Left renal pelvis (tissue), 4 donors: ENCODE measurements around the gene ATF7. TPM values are rescaled to one million over a fixed set of nuclear protein-coding genes. Genes with fewer than 3 reads are reported as not detected.
"Not testable (repeated sequence)": the region's sequence is repeated elsewhere in the genome, so short reads cannot be mapped to it uniquely, and the experiment has no call there.

Experiments used
- DNase-seq, 4 donors: peaks; one replicate each; pipeline ENCODE4 v3.0.0-alpha.2; 2013; ENCODE audit warnings: low read depth in 4 of 4, low spot score in 3 of 4
- polyA plus RNA-seq, 4 donors: library from polyadenylated mRNA; unstranded; fragments of 120-200 nt; gene quantifications; one replicate each; pipeline ENCODE4 v1.2.1, GENCODE V29; 2013; ENCODE audit not compliant: insufficient read length in 4 of 4

The ATF7 gene
- 10 to 100 TPM; 43.1 to 70.5 (median 44.8) TPM for polyA plus RNA-seq

DNA sequence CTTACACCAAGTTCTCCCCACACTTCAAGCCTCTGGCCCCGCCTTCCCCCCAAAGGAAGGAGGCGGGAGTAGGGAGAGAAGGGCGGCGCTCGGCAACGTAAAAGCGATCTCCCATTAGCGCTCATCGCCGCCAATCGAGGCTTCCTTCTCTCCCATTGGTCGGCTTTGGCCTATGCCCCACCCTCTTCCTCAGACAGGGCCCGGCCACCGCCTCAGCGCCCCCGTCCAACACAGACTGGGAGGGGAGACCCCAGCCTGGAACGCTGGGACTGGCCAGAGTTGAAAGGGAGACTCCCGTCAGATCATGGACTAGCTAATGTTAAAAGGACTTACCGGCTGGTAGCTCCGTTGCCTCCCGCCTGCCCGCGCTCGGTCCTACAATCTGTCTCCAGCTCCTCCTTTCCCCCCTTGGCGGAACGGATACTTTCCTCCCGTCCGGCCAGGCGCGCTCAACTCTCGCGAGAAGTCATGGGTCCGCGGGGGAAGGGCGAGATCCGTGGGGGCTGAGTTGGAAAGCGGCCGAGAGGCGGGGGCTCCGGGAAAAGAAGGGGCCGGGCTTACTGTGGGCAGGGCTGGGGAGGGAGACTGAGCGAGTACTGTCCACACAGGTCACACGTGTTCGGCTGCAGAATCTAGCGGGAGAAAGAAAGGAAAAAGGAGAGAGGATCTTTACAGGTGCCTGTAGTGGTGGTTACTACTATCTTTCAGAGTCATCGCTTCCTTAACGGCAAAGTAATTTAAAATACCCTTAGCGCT lies at the start of gene ATF7:
TSS of gene ATF7 (minus strand) at position 437 of the 756 bp plus-strand sequence. CDS start 25,382 bp downstream, outside the sequence.
- DNase-seq = peak; percentile 97 to 98 (median 98)

DNA sequence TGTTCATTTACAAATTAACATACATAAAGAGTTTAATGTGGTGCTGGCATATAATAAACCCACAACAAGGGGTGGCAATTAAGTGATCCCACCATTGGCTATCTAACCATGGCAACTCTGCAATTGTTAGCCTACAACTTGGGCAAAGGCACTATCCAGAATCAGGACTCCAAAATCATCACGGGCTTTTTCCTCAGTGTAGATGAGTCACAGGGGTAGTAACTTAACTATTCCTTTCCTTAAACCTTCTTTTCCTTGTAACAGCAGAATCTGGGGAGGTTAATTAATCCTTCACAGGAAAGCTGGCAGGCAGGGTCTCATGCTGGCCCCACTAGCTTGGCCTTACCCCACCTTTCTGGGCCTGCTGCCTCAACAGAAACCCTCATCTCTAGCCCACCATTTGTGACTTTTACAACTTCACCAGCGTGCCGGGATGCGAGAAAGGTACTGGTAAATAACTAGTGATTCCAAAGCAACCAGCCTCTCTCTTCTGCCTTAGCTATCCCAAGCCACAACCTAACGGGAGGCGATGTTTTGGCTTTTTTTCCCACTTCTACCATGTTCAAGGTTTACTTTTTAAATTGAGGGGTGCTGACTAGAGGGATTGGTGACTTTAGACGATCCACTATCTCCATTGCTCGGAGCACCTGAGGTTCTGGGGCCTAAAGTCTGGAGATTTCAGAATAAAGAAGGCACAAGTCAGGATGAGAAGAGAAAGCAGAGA lies 49.0 kb upstream of the ATF7 start:
- DNase-seq = no peak

DNA sequence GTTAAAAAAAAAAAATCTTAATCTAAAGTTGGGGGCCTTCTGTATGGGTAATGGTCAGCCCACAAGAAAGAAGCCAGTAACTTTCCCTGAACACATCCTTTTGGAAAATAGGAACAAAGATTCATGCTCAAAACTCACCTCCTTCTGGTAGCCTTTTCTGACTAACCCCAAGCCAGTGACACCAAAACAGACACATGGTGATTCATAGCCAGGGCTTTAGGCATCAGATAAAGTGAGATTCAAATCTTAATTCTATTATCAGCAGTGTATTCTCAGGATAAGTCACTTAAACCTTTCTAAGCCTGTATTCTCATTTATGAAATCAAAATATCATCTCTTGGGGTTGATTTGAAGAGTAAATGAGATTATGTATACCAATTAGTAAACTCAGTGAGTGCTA lies 44.8 kb upstream of the ATF7 start:
- DNase-seq = no peak

DNA sequence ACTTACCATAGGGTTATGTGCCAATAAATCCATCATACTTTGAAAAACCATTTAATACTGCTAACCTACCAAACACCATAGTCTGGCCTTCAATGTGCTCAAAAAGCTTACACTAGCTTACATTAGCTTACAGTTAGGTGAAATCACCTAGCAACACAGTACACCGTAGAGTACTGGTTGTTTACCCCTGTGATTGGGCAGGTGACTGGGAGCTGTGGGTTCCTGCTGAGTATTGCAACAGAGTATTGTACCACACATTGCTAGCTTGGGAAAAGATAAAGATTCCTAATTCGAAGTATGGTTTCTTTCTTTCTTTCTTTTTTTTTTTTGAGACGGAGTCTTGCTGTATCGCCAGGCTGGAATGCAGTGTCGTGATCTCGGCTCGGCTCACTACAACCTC lies 44.1 kb upstream of the ATF7 start:
- no peak for DNase-seq

DNA sequence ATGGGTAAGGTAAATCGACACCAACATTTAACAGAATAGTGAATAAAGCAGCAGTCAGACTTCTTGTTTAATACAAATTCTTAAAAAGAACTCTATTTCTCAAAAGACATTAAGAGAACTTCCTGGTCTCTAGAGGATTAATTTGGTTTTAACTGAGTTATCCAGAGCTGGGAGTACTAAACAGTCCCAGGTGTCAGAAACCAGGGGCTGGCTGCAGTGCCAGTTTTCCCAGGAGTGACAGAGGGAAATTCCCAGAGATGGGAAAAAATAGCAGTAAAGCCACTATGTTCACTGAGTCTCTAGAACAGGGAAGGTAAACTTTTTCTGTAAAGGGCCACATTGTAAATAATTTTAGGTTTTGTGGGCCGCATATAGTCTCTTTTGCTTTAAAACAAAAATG lies 40.9 kb upstream of the ATF7 start:
- no peak for DNase-seq

DNA sequence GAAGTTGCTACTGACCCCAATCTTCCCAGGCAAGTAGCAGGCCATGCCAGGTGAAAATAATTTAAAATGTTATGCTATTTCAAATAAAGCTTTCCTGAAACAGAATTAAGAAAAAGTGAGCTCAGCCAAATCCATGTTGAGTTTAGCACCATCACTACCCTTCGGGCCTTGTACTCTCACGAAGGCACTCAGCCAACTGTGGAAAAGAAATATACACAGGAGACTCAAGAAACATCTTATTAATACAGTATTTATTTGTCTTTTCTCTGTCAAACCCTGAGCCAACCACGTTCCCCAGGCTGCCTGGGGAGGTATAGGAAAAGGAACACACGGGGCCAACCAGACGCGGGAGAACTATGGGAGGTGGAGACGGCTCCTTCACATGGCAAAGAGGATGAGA lies 38.8 kb upstream of the ATF7 start:
- no peak for DNase-seq

DNA sequence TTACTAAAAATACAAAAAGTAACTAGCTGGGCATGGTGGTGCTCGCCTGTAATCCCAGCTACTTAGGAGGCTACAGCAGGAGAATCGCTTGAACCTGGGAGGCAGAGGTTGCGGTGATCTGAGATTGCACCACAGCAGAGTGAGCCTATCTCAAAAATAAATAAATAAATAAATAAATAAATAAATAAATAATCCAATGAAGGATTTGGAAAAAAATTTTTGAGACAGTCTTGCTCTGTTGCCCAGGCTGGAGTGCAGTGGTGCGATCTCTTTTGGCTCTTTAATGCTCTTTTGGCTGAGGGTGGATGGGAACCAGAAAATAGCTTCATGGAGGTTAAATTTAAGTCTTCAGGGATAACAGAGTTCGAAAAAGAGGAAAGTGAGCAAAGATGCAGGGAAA lies 38.0 kb upstream of the ATF7 start:
- no peak for DNase-seq

DNA sequence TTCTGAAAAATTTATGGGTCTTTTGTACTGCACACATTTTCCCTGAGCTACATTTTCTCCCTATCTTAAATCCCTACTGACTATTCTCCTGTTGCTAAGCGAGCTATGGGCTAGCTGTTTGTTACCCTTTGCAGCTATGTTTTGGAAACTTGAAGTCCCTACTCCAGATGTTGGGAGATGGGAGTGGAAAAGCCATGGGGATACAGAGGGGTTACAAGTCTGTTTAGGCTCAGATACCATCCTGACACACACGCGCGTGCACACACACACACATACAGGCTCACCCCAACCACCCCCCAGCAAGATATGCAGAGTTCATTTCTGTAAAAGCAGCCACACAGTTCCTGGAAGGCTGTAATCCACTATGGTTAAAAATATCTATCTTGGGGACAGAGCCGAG lies 33.9 kb upstream of the ATF7 start:
- no peak for DNase-seq

DNA sequence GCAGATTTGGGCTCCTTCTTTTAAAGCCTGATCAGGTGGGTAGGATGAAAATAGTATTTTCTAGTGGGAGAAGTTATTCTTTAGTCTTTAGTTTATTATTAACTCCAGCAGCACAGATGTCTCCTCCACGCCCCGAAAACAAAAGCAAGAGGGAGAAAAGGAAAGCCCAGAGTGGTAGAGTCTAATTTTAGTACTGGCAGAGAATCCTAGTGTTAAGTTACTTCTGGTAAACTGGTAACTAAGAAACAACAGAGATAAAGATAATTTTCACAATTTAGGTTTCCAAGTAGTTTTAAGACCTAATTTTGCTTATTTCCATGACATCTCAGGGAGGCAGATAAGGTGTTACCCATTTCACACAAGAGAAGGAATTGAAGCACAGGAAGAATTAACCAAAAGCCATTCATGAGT lies 33.4 kb upstream of the ATF7 start:
- no peak for DNase-seq

DNA sequence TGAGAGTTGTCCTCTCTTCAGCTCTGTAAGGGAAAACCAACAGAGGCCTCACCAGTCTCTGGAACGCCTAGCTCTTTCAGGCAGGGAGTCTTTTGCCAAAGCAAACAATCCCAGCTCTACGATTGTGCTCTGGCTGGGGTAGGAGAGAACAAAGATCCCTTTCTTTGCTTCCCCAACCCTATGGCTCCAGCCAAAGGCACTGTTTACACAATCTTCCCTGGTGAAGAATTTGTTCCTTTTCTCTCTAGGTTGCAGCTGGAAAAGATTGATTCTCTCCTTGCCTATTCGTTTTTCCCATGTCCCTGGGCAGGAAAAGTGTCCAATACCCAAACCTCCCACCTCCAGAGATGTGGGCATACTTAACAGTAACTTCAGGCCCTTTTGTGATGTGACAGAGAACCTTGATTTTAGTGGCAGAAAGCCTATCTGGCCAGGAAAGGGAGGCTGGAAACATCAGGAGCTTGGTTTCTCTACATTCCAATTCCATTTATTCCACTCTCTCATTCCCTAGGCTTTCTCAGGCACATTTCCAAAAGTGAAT lies 32.9 kb upstream of the ATF7 start:
- DNase-seq = no peak

DNA sequence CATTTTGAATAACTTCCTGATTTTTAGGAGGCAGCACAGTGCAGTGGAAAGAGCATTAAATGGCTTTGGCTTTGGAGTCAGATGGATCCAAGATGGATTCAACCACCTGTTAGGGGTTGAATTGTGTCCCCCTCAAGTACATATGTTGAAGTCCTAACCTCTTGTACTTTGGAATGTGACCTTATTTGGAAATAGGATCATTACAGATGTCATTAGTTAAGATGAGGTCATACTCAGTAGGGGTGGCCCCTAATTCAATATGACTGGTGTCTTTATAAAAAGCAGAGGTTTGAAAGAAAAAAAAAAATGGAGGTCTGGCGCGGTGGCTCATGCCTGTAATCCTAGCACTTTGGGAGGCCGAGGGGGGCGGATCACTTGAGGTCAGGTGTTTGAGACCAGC lies 30.9 kb upstream of the ATF7 start:
- DNase-seq = no peak

DNA sequence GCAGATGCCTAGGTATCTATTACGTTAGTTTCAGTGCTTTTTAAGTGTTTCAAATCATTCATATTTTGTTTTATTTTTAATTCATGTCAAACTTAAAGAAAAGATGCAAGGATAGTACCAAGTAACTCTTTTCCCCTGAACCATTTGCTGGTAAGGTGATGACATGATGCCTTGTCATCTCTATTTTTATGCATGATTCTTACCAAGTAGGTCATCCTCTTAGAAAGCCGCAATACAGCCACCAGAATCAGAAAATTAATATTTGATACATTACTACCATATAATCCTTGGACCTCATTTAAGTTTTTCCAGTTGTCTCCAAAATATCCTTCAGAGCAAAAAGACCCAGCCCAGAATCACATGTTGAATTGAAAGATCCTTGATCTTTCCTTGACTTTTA lies 27.4 kb upstream of the ATF7 start:
- DNase-seq = no peak

DNA sequence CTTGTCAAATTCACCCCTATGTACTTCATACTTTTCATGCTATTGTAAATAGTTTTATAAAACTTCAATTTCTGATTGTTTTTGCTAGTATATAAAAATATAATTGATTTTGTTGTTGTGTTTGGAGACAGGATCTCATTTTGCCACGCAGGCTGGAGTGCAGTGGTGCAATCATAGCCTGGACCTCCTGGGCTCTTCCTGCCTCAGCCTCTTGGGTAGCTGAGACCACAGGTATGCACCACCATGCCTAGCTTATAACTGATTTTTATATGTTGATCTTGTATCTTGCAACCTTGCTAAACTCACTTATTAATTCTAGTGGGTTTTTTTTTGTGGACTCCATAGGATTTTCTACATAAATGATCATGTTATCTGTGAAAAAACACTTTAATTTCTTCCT lies 26.2 kb upstream of the ATF7 start:
- no peak for DNase-seq

DNA sequence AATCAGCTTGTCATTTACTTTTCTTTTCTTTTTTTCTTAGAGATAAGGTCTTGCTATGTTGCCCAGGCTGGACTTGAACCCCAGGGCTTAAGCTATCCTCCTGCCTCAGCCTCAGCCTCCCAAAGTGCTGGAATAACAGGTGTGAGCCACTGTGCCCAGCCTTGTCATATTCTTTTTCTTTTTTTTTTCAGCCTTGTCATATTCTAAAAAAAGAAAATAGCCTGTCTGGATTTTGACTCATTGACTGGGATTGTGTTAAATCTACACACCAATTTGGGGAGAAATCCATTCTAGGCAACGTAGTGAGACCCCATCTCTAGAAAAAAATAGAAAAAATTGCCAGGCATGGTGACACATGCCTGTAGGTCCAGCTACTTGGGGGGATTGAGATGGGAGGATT lies 25.6 kb upstream of the ATF7 start:
- DNase-seq = no peak

DNA sequence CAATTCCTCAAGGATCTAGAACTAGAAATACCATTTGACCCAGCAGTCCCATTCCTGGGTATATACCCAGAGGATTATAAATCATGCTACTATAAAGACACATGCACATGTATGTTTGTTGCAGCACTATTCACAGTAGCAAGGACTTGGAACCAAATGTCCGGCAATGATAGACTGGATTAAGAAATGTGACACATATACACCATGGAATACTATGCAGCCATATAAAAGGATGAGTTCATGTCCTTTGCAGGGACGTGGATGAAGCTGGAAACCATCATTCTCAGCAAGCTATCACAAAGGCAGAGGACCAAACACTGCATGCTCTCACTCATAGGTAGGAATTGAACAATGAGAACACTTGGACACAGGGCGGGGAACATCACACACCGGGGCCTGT lies 20.1 kb upstream of the ATF7 start:
- DNase-seq = not testable (repeated sequence)

DNA sequence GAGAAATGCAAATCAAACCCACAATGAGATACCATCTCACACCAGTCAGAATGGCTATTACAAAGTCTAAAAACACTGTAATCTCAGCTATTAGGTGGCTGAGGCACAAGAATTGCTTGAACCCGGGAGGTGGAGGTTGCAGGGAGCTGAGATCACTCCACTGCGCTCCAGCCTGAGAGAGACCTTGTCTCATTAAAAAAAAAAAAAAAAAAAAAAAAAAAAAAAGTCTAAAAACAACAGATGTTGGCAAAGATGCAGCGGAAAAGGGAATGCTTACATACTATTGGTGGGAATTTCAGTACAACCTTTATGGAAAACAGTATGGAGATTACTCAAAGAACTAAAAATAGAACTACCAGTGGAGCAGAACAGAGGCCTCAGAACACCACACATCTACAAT lies 19.0 kb upstream of the ATF7 start:
- no peak for DNase-seq

DNA sequence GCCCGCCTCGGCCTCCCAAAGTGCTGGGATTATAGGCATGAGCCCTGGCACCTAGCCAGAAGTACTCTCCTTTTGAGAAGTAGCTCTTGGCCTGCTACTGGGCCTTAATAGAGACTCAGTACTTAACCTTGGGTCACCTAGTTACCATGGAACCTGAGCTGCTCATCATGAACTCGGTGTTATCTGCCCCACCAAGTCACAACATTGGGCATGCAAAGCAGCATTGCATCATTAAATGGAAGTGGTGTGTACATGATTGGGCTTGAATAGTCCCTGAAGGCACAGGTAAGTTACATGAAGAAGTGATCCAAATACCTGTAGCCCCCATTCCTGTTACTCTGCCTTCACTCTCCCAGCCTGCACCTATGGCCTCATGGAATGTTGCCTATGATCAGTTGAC lies 18.0 kb upstream of the ATF7 start:
- DNase-seq = no peak

DNA sequence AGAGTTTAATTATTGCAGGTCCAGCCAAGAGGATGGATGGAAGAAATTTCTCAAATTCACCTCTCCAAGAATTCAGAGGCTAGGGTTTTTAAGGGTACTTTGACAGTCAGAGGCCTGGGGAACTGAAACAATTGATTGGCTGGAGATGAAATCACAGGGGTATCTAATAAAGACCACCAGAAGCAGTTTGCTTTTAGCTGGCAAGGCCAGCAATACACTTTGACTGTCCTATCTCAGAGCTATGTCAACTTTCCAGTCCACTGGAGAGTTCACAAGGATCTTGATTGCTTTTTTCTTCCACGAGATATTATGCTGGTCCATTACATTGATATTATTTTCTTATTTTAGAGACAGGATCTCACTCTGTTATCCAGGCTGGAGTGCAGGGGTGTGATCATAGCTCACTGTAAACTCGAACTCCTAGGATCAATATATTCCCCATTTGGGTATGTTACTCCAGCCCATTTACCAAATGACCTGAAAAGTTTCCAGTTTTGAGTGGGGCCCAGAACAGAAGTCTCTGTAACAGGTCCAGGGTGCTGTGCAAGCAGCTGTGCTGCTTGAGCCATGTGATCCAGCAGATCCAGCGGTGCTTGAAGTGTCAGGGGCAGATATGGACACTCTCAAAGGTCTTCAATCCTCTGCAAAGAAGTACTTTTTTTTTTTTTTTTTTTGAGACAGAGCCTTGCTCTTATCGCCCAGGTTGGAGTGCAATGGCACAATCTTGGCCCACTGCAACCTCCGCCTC lies 17.2 kb upstream of the ATF7 start:
- DNase-seq = no peak

DNA sequence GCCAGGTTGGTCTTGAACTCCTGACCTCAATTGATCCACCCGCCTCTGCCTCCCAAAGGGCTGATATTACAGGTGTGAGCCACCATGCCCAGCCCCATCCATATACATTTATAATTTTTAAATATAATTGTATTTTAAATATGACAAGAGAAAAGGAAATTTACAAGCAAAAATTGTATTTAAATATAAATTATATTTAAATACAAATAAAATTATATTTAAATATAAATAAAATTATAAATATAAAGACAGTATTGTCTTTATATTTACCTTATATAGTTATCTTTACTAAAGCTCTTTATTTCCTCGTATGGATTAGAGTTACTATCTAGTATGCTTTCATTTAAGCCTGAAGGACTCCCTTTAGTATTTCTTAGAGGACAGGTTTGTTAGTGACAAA lies 11.9 kb upstream of the ATF7 start:
- no peak for DNase-seq

DNA sequence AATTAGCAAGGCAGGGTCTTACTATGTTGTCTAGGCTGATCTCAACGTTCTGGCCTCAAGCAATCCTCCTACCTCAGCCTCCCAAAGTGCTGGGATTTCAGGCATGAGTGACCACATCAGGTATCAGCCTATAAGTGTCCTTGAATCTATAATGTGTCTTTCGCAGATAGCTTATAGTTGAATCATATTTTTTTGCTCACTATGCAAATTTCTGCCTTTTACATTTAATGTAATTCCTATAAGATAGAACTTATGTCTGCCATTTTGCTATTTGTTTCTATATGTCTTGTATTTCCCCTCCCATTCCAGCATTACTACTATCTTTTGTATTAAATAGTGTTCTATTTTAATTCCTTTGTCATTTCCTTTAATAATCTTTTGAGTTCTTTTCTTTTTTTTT lies 10.5 kb upstream of the ATF7 start:
- no peak for DNase-seq

DNA sequence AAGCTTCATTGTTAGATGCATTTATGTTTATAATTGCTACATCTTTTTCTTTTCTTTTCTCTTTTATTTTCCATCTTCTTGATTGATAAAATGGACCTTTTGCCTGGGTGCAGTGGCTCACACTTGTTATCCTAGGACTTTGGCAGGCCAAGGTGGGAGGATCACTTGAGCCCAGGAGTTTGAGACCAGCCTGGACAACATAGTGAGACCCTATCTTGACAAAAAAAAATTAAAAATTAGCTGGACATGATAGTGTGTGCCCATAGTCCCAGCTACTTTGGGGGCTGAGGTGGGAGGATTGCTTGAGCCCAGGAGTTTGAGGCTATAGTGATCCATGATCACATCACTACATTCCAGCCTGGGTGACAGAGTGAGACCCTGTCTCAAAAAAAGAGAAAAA lies 9.5 kb upstream of the ATF7 start:
- DNase-seq = not testable (repeated sequence)
